ENCODE data around the gene STRC. TPM values are rescaled to one million over a fixed set of nuclear protein-coding genes. Genes with fewer than 3 reads are reported as not detected.
"Not testable (repeated sequence)": the region's sequence is repeated elsewhere in the genome, so short reads cannot be mapped to it uniquely, and the experiment has no call there.

Gene STRC
- total RNA-seq, 1 experiment from 2014 or later: 0.61 TPM

- not testable (repeated sequence) for H3K56ac ChIP-seq (ENCODE audit: insufficient read length, low read depth, low read length); H2BK5ac ChIP-seq (ENCODE audit: insufficient read length, low read length); H2BK20ac ChIP-seq (ENCODE audit: low read depth, low read length, poor library complexity, severe bottlenecking); H3K27ac Mint-ChIP-seq; H3K27me3 Mint-ChIP-seq (ENCODE audit: low read depth); H3K4me1 ChIP-seq (ENCODE audit: insufficient read depth, low read length); H3K36me3 Mint-ChIP-seq (ENCODE audit: insufficient read depth in 1 of 3, low read depth in 3 of 3); H4K5ac ChIP-seq (ENCODE audit: insufficient read length, low read depth, low read length); H3K23ac ChIP-seq (ENCODE audit: insufficient read length, low read depth, low read length); H3K18ac ChIP-seq (ENCODE audit: insufficient read length, low read depth, low read length); H3K4me1 Mint-ChIP-seq; H3K4me3 Mint-ChIP-seq; H3K27ac ChIP-seq (ENCODE audit: insufficient read length, low read depth, low read length); H4K20me1 ChIP-seq (ENCODE audit: control insufficient read depth, insufficient read depth, insufficient read length); H3K9me3 Mint-ChIP-seq; H2AK5ac ChIP-seq (ENCODE audit: insufficient read length, low read length); DNase-seq; H2BK15ac ChIP-seq (ENCODE audit: low read depth, low read length); H3T11ph ChIP-seq (ENCODE audit: low read length); H2BK12ac ChIP-seq (ENCODE audit: insufficient read length, low read depth, low read length); H3K4me2 ChIP-seq (ENCODE audit: insufficient read depth, insufficient read length, low read length); H3K9ac ChIP-seq (ENCODE audit: extremely low read depth, insufficient read length, low read length); H2BK120ac ChIP-seq (ENCODE audit: low read depth, low read length, poor library complexity, severe bottlenecking); H3K14ac ChIP-seq (ENCODE audit: insufficient read depth, low read length); H3K9me3 ChIP-seq (ENCODE audit: control insufficient read depth, low read depth, low read length); H3K27me3 ChIP-seq (ENCODE audit: insufficient read depth, low read length); H3K23me2 ChIP-seq (ENCODE audit: insufficient read length, low read depth, low read length, poor library complexity, severe bottlenecking); H2AFZ ChIP-seq (ENCODE audit: low read length); H4K91ac ChIP-seq (ENCODE audit: insufficient read length, low read depth, low read length); H3K4ac ChIP-seq (ENCODE audit: low read depth, low read length); H3K79me1 ChIP-seq (ENCODE audit: insufficient read depth, low read depth, low read length, poor library complexity, severe bottlenecking); H3K79me2 ChIP-seq (ENCODE audit: insufficient read depth, low read length); H4K8ac ChIP-seq (replicated peaks; ENCODE audit: insufficient read length, low read depth, low read length)
- no CpG with 5 or more reads among the region's 2 CpGs for WGBS (ENCODE audit: extremely low coverage, insufficient read length, low lambda C conversion rate)
Measured at GRCh38 chr15:43566615-43567014, 52.0 kb downstream of the STRC start.

GRCh38 chr15:43563793-43564192 lies 54.8 kb downstream of the STRC start:
- H3K4me3 Mint-ChIP-seq; H3T11ph ChIP-seq (ENCODE audit: low read length); H3K9me3 ChIP-seq (ENCODE audit: control insufficient read depth, low read depth, low read length); H3K27ac Mint-ChIP-seq; H3K4ac ChIP-seq (ENCODE audit: low read depth, low read length); H4K8ac ChIP-seq (replicated peaks; ENCODE audit: insufficient read length, low read depth, low read length); H3K9ac ChIP-seq (ENCODE audit: extremely low read depth, insufficient read length, low read length); H2BK15ac ChIP-seq (ENCODE audit: low read depth, low read length); H2AFZ ChIP-seq (ENCODE audit: low read length); H2BK5ac ChIP-seq (ENCODE audit: insufficient read length, low read length); H3K79me1 ChIP-seq (ENCODE audit: insufficient read depth, low read depth, low read length, poor library complexity, severe bottlenecking); H3K23ac ChIP-seq (ENCODE audit: insufficient read length, low read depth, low read length); H2BK120ac ChIP-seq (ENCODE audit: low read depth, low read length, poor library complexity, severe bottlenecking); H2BK12ac ChIP-seq (ENCODE audit: insufficient read length, low read depth, low read length); H3K23me2 ChIP-seq (ENCODE audit: insufficient read length, low read depth, low read length, poor library complexity, severe bottlenecking); H4K5ac ChIP-seq (ENCODE audit: insufficient read length, low read depth, low read length); H3K27me3 ChIP-seq (ENCODE audit: insufficient read depth, low read length); H3K4me1 ChIP-seq (ENCODE audit: insufficient read depth, low read length); DNase-seq; H3K27ac ChIP-seq (ENCODE audit: insufficient read length, low read depth, low read length); H3K14ac ChIP-seq (ENCODE audit: insufficient read depth, low read length); H3K4me2 ChIP-seq (ENCODE audit: insufficient read depth, insufficient read length, low read length); H3K4me1 Mint-ChIP-seq; H3K27me3 Mint-ChIP-seq (ENCODE audit: low read depth); H4K20me1 ChIP-seq (ENCODE audit: control insufficient read depth, insufficient read depth, insufficient read length); H3K79me2 ChIP-seq (ENCODE audit: insufficient read depth, low read length); H4K91ac ChIP-seq (ENCODE audit: insufficient read length, low read depth, low read length); H2BK20ac ChIP-seq (ENCODE audit: low read depth, low read length, poor library complexity, severe bottlenecking); H3K18ac ChIP-seq (ENCODE audit: insufficient read length, low read depth, low read length); H3K9me3 Mint-ChIP-seq; H3K36me3 Mint-ChIP-seq (ENCODE audit: insufficient read depth in 1 of 3, low read depth in 3 of 3); H2AK5ac ChIP-seq (ENCODE audit: insufficient read length, low read length); H3K56ac ChIP-seq (ENCODE audit: insufficient read length, low read depth, low read length): not testable (repeated sequence)
- no CpG with 5 or more reads among the region's 8 CpGs for WGBS (ENCODE audit: extremely low coverage, insufficient read length, low lambda C conversion rate)

Data from H9 (cell line).